B cell (primary cell): Measurements from ENCODE around the gene PPFIA2. TPM values are rescaled to one million over a fixed set of nuclear protein-coding genes. Genes with fewer than 3 reads are reported as not detected.

ENCODE experiments used
- ATAC-seq: fragments of 200-7000 bp; cut with Tn5 transposase; one replicate; pipeline ENCODE4 v1.10.0; 2021; ENCODE audit warnings: low read depth, mild to moderate bottlenecking, moderate number of reproducible peaks, moderate library complexity
- CTCF ChIA-PET: fragments of 350-600 bp; sonication (Branson Sonifier 250); formaldehyde crosslinking; loops from one replicate; lab custom pipeline; 2021; ENCODE audit warnings: antibody characterized with exemption, inconsistent platforms; lab: Charles Lee
- POLR2A ChIA-PET: fragments of 350-600 bp; sonication (Branson Sonifier 250); formaldehyde crosslinking; loops from one replicate; lab custom pipeline; 2021; ENCODE audit warnings: antibody characterized with exemption; lab: Charles Lee
- DNase-seq: peaks from one replicate; pipeline ENCODE4 v3.0.0; 2013
- H2AFZ ChIP-seq: 2 replicates; pipeline ENCODE4 v1.6.1; 2012; ENCODE audit warnings: mild to moderate bottlenecking, low read depth, low read length; ENCODE audit not compliant: insufficient read depth, poor library complexity, severe bottlenecking
- H3K27ac ChIP-seq, 2 donors: 1 replicate in 1 of 2; 2 replicates in 1 of 2; pipeline ENCODE4 v1.5.1; 2012 to 2013; ENCODE audit warnings: low read length in 2 of 2, mild to moderate bottlenecking in 2 of 2, moderate library complexity in 1 of 2
- H3K27me3 ChIP-seq, 4 experiments: fragments of 200-600 bp in 1 of 4; sonication (generic) in 1 of 4; replicated peaks in 1 of 4; 1 replicate in 2 of 4; 2 replicates in 2 of 4; pipeline versions ENCODE4 v1.6.1 to v1.7.0; 2013 to 2016; ENCODE audit warnings: low read length in 3 of 4, mild to moderate bottlenecking in 2 of 4, mixed read lengths in 1 of 4, moderate library complexity in 1 of 4; ENCODE audit not compliant: insufficient read depth in 4 of 4, control insufficient read depth in 3 of 4; ENCODE audit errors: control extremely low read depth in 1 of 4
- H3K36me3 ChIP-seq, 2 experiments: replicated peaks in 1 of 2; 1 replicate in 1 of 2; 2 replicates in 1 of 2; pipeline versions ENCODE4 v1.6.1 to v1.7.1; 2013; ENCODE audit warnings: low read length in 1 of 2; ENCODE audit not compliant: insufficient read depth in 2 of 2, control insufficient read depth in 1 of 2; ENCODE audit errors: control extremely low read depth in 1 of 2, extremely low read depth in 1 of 2
- H3K4me1 ChIP-seq, 2 donors: fragments of 200-600 bp in 1 of 2; sonication (generic) in 1 of 2; 1 replicate in 1 of 2; 2 replicates in 1 of 2; pipeline versions ENCODE4 v1.5.1 to v1.6.1; 2013 to 2017; ENCODE audit warnings: low read length in 2 of 2; ENCODE audit not compliant: control insufficient read depth in 2 of 2, insufficient read depth in 2 of 2
- H3K4me2 ChIP-seq: replicated peaks from 2 replicates; pipeline ENCODE3; 2012; ENCODE audit warnings: mild to moderate bottlenecking, low read depth, low read length; ENCODE audit not compliant: poor library complexity, severe bottlenecking
- H3K4me3 ChIP-seq, 5 experiments: fragments of 200-600 bp in 1 of 5; sonication (generic) in 1 of 5; 1 replicate in 3 of 5; 2 replicates in 2 of 5; pipeline versions ENCODE4 v1.5.1 to v1.7.0; 2011 to 2016; ENCODE audit warnings: low read length in 4 of 5, mild to moderate bottlenecking in 4 of 5, low read depth in 2 of 5, control low read depth in 1 of 5, moderate library complexity in 1 of 5; ENCODE audit not compliant: insufficient read depth in 1 of 5; ENCODE audit errors: control extremely low read depth in 1 of 5, extremely low read depth in 1 of 5
- H3K79me2 ChIP-seq: fragments of 200-600 bp; sonication (generic); one replicate; pipeline ENCODE4 v1.6.0; 2016; ENCODE audit warnings: low read length; ENCODE audit not compliant: control insufficient read depth, insufficient read depth
- H3K9ac ChIP-seq: fragments of 200-600 bp; sonication (generic); 2 replicates; pipeline ENCODE4 v1.6.1; 2017; ENCODE audit warnings: mild to moderate bottlenecking, low read length, moderate library complexity
- H3K9me3 ChIP-seq, 3 donors: one replicate each; pipeline versions ENCODE4 v1.6.1 to v1.7.1; 2013; ENCODE audit warnings: low read length in 2 of 3; ENCODE audit not compliant: control insufficient read depth in 2 of 3, insufficient read depth in 1 of 3; ENCODE audit errors: control extremely low read depth in 1 of 3
- H4K20me1 ChIP-seq: 2 replicates; pipeline ENCODE4 v1.6.0; 2012; ENCODE audit warnings: mild to moderate bottlenecking, low read length; ENCODE audit not compliant: insufficient read depth, control insufficient read depth, poor library complexity, severe bottlenecking
- H3K27ac Mint-ChIP-seq: one replicate; pipeline ENCODE4 v1.8.0; 2021; ENCODE audit warnings: mixed read lengths
- H3K27me3 Mint-ChIP-seq: one replicate; pipeline ENCODE4 v1.8.0; 2021; ENCODE audit warnings: mixed read lengths
- H3K4me1 Mint-ChIP-seq: one replicate; pipeline ENCODE4 v1.8.0; 2021; ENCODE audit warnings: mixed read lengths
- H3K4me3 Mint-ChIP-seq: one replicate; pipeline ENCODE4 v1.8.0; 2021; ENCODE audit warnings: mixed read lengths
- H3K9me3 Mint-ChIP-seq: one replicate; pipeline ENCODE4 v1.8.0; 2022; ENCODE audit warnings: mixed read lengths; ENCODE audit not compliant: insufficient read depth
- EZH2 ChIP-seq: IDR thresholded peaks from 2 replicates; pipeline ENCODE4 v1.6.1; 2012; ENCODE audit warnings: borderline replicate concordance, low read depth, mild to moderate bottlenecking, moderate library complexity, low read length; ENCODE audit not compliant: insufficient read depth, poor library complexity, severe bottlenecking
- WGBS: methylation state at CpG from one replicate; pipeline ENCODE4 v1.1.5; 2013; ENCODE audit warnings: missing lambda C conversion rate; ENCODE audit not compliant: insufficient coverage; 5-methylcytosine and 5-hydroxymethylcytosine counted together
- intact Hi-C: fragments of 100-400 bp; cut with micrococcal nuclease; formaldehyde crosslinking; loops from one replicate; pipeline ENCODE4 v1.10.0; 2022
- polyA plus RNA-seq: library from polyadenylated mRNA; depleted of rRNA; stranded (reverse); fragments of >200 nt; gene quantifications from 2 replicates; pipeline ENCODE4 v1.2.3, GENCODE V29; 2012
- total RNA-seq, 2 donors: library from RNA; stranded (reverse); fragments of 120-200 nt in 1 of 2; gene quantifications; 1 replicate in 1 of 2; 2 replicates in 1 of 2; pipeline versions ENCODE4 v1.2.3 to v1.2.4, GENCODE V29; 2013 to 2022
- TF ChIP-seq, protein P1 (sequence below): fragments of 200-600 bp; IDR thresholded peaks from one replicate; pipeline ENCODE4 v1.8.0; 2022; ENCODE audit warnings: antibody characterized with exemption, mild to moderate bottlenecking

PPFIA2 gene
- total and polyA plus RNA-seq, 2 donors (not counting 1 experiment from before 2014, with no cell fraction given): not detected

DNA sequence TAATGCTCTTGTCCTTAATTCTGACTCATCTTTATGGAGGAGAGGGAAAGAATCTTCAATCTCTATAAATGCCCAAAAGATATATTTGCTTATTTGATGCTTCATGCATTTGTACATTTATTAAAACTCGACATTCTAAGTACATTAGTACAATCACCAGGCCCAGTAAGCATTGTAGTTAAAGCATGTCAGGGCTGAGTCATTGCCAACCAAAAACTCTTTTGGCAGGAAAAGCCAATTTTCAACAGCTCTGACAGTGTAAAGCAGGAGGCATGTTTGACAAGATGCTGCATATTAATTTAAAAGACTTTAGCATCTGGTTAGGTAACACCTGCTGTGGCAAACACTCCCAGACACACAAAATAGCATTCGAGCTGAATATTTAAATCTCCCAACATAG, 290.9 kb downstream of the PPFIA2 start:
- POLR2A ChIA-PET: no interaction called here
- H3K27ac Mint-ChIP-seq: no peak overlapping the region
- Histone ChIP-seq H3K4me3 (no peak overlapping the region), H3K9ac (no peak overlapping the region), H3K27me3 (no peaks in the 10 kb centered on the region), H3K4me1 (no peaks in the 10 kb centered on the region), H2AFZ (no peak overlapping the region), H3K4me2 (no peak overlapping the region), H3K27ac (no peak overlapping the region), H3K79me2 (no peaks in the 10 kb centered on the region), H3K9me3 (peaks cover 0 to 2% (median 0%) of the 10 kb centered on the region in 3 donors), H4K20me1 (no peaks in the 10 kb centered on the region), H3K36me3 (no peaks in the 10 kb centered on the region)
- no peaks in the 10 kb centered on the region for H3K9me3 Mint-ChIP-seq
- intact Hi-C loops: no loop called here
- no peaks in the 10 kb centered on the region for H3K27me3 Mint-ChIP-seq
- no peak for DNase-seq
- 100% methylated on average over 1 of the region's 2 CpGs for WGBS
- no peak for ATAC-seq
- H3K4me1 Mint-ChIP-seq: no peaks in the 10 kb centered on the region
- CTCF ChIA-PET: no interaction called here
- no peak for TF ChIP-seq EZH2
- TF ChIP-seq, protein P1, sequence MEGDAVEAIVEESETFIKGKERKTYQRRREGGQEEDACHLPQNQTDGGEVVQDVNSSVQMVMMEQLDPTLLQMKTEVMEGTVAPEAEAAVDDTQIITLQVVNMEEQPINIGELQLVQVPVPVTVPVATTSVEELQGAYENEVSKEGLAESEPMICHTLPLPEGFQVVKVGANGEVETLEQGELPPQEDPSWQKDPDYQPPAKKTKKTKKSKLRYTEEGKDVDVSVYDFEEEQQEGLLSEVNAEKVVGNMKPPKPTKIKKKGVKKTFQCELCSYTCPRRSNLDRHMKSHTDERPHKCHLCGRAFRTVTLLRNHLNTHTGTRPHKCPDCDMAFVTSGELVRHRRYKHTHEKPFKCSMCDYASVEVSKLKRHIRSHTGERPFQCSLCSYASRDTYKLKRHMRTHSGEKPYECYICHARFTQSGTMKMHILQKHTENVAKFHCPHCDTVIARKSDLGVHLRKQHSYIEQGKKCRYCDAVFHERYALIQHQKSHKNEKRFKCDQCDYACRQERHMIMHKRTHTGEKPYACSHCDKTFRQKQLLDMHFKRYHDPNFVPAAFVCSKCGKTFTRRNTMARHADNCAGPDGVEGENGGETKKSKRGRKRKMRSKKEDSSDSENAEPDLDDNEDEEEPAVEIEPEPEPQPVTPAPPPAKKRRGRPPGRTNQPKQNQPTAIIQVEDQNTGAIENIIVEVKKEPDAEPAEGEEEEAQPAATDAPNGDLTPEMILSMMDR: no peak
- H3K4me3 Mint-ChIP-seq: no peak overlapping the region

DNA sequence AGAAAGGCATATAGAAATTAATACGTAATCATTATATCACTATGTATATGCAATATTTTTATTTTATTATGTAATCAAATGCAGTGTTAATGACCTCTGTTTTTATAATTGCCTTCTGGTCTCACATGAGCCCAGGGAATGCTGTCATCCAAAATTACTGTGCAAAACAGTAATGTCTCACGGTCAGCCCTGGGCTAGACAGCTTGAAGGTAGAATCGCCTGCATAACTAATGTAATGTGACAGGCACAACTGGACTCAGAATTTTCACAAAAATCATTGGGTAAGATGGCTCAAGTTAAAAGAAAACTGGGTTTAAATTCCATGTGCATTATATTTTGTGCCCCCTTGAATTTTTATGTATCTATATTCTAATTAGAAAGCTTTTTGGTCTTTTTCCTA, 293.3 kb downstream of the PPFIA2 start:
- Mint-ChIP-seq H3K9me3 (no peaks in the 10 kb centered on the region), H3K4me3 (no peak overlapping the region), H3K27me3 (no peaks in the 10 kb centered on the region), H3K4me1 (no peaks in the 10 kb centered on the region), H3K27ac (no peak overlapping the region)
- Histone ChIP-seq H3K4me2 (no peak overlapping the region), H3K27ac (no peak overlapping the region), H3K4me1 (no peaks in the 10 kb centered on the region), H3K36me3 (no peaks in the 10 kb centered on the region), H3K4me3 (no peak overlapping the region), H3K79me2 (no peaks in the 10 kb centered on the region), H3K9ac (no peak overlapping the region), H4K20me1 (no peaks in the 10 kb centered on the region), H2AFZ (no peak overlapping the region), H3K9me3 (no peaks in the 10 kb centered on the region), H3K27me3 (no peaks in the 10 kb centered on the region)
- WGBS: 91% methylated on average over 2 of the region's 3 CpGs
- intact Hi-C loops: no loop called here
- TF ChIP-seq EZH2: no peak
- TF ChIP-seq, protein P1: no peak
- POLR2A ChIA-PET: no interaction called here
- no peak for ATAC-seq
- CTCF ChIA-PET: no interaction called here
- no peak for DNase-seq
